Mesendoderm (in vitro differentiated cells): ENCODE data around the gene KLHL5.

ENCODE experiments used
- DNase-seq: peaks from one replicate; pipeline ENCODE4 v3.0.0; 2013
- H2AK5ac ChIP-seq: 2 replicates; pipeline ENCODE4 v1.6.1; 2013; ENCODE audit warnings: low read length, inconsistent platforms
- H2BK120ac ChIP-seq: 2 replicates; pipeline ENCODE4 v1.6.1; 2013; ENCODE audit warnings: low read depth, mild to moderate bottlenecking, low read length, moderate library complexity, mixed read lengths
- H2BK15ac ChIP-seq: replicated peaks from 2 replicates; pipeline ENCODE4 v1.6.1; 2013; ENCODE audit warnings: low read depth, mild to moderate bottlenecking, moderate library complexity
- H2BK5ac ChIP-seq: 2 replicates; pipeline ENCODE4 v1.6.1; 2013; ENCODE audit warnings: low read length, inconsistent platforms
- H3K18ac ChIP-seq: 2 replicates; pipeline ENCODE4 v1.6.1; 2013; ENCODE audit warnings: mild to moderate bottlenecking, low read length, mixed read lengths
- H3K23ac ChIP-seq: one replicate; pipeline ENCODE4 v1.6.1; 2013; ENCODE audit warnings: low read length
- H3K27ac ChIP-seq: 2 replicates; pipeline ENCODE4 v1.5.1; 2013; ENCODE audit warnings: low read depth, mild to moderate bottlenecking, inconsistent platforms, low read length, moderate library complexity
- H3K27me3 ChIP-seq: 2 replicates; pipeline ENCODE4 v1.6.1; 2013; ENCODE audit warnings: low read length, control low read depth, mild to moderate bottlenecking, inconsistent platforms; ENCODE audit not compliant: insufficient read depth, poor library complexity
- H3K36me3 ChIP-seq: 2 replicates; pipeline ENCODE4 v1.6.1; 2013; ENCODE audit warnings: low read length, inconsistent platforms; ENCODE audit not compliant: control insufficient read depth, insufficient read depth
- H3K4ac ChIP-seq: one replicate; pipeline ENCODE4 v1.6.1; 2013; ENCODE audit warnings: low read depth, mild to moderate bottlenecking, low read length, moderate library complexity
- H3K4me1 ChIP-seq: 2 replicates; pipeline ENCODE4 v1.6.1; 2013; ENCODE audit warnings: low read depth, low read length, inconsistent platforms; ENCODE audit not compliant: control insufficient read depth
- H3K4me2 ChIP-seq: 2 replicates; pipeline ENCODE4 v1.6.1; 2013; ENCODE audit warnings: low read length
- H3K4me3 ChIP-seq: 2 replicates; pipeline ENCODE4 v1.5.1; 2013; ENCODE audit warnings: mild to moderate bottlenecking, low read length
- H3K56ac ChIP-seq: one replicate; pipeline ENCODE4 v1.6.1; 2013; ENCODE audit warnings: low read length
- H3K79me1 ChIP-seq: 2 replicates; pipeline ENCODE4 v1.6.1; 2013; ENCODE audit warnings: low read length, inconsistent platforms
- H3K79me2 ChIP-seq: 2 replicates; pipeline ENCODE4 v1.6.1; 2013; ENCODE audit warnings: mild to moderate bottlenecking, low read length; ENCODE audit not compliant: control insufficient read depth, insufficient read depth
- H3K9ac ChIP-seq: 2 replicates; pipeline ENCODE4 v1.6.1; 2013; ENCODE audit warnings: low read length, inconsistent platforms
- H4K5ac ChIP-seq: one replicate; pipeline ENCODE4 v1.6.1; 2013; ENCODE audit warnings: low read length
- H4K8ac ChIP-seq: one replicate; pipeline ENCODE4 v1.6.1; 2013; ENCODE audit warnings: low read depth, mild to moderate bottlenecking, control low read depth, low read length, moderate library complexity
- WGBS: extraction: QIAGEN DNeasy Blood & Tissue Kit; methylation state at CpG from one replicate; pipeline ENCODE4 v1.1.7; 2013; ENCODE audit warnings: low lambda C conversion rate, missing lambda C conversion rate; ENCODE audit not compliant: insufficient coverage; ENCODE audit errors: extremely low coverage; 5-methylcytosine and 5-hydroxymethylcytosine counted together

Gene KLHL5

DNA sequence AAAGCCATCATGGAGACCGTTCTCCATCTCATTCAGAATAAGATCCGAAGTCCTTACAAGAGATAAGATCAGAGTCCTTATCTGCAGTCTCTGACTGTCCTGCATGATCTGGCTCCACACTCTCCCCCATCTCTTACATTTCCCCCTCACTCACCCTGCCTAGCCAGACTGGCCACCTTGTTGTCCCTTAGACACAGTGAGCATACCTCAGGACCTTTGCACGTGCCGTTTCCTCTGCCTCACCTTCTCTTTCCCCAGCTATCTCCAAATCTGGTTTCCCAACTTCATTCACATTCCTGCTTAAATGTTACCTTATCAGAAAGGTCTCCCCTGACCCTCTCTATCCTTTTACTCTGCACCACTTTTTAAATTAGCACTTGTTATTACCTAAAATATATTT is 44.0 kb downstream of the KLHL5 start:
- no peak overlapping the region for H2AK5ac ChIP-seq
- no peak overlapping the region for H3K4me3 ChIP-seq
- H3K27me3 ChIP-seq, result no peaks in the 10 kb centered on the region
- no peak overlapping the region for H4K5ac ChIP-seq
- H3K36me3 ChIP-seq, result no peaks in the 10 kb centered on the region
- no peak overlapping the region for H3K56ac ChIP-seq
- H3K4me1 ChIP-seq, result no peaks in the 10 kb centered on the region
- no peak overlapping the region for H3K18ac ChIP-seq
- WGBS, result no CpG with 5 or more reads among the region's 4 CpGs
- H2BK120ac ChIP-seq, result no peak overlapping the region
- no peak overlapping the region for H3K23ac ChIP-seq
- no peak overlapping the region for H2BK5ac ChIP-seq
- no peak overlapping the region for H3K4me2 ChIP-seq
- no peak overlapping the region for H3K27ac ChIP-seq
- H3K79me2 ChIP-seq, result no peaks in the 10 kb centered on the region
- no peak overlapping the region for H3K9ac ChIP-seq
- no peak overlapping the region for H4K8ac ChIP-seq
- DNase-seq, result no peak
- H3K4ac ChIP-seq, result no peak overlapping the region
- H2BK15ac ChIP-seq, result no peak overlapping the region
- no peaks in the 10 kb centered on the region for H3K79me1 ChIP-seq

DNA sequence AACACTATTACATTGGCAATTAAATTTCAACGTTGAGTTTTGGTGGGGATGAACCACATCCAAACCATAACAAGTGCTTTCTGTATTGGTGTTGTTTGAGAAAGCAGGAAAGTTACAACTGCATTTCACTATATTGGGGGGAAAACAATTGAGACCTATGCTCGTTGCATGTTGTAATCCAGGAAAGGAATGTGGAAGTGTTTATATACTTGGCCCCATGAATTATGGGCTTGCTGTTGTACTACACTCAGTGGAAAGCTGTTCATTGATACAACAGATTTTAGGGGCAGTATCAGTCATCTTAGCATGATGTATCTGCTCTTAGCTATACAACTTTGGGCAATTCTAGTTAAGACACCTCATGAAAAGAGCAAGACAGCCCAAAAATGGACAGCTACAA is 52.4 kb downstream of the KLHL5 start:
- Histone ChIP-seq H3K4me1 (no peaks in the 10 kb centered on the region), H3K4me3 (no peak overlapping the region), H3K4ac (no peak overlapping the region), H3K4me2 (no peak overlapping the region), H3K18ac (no peak overlapping the region), H2BK5ac (no peak overlapping the region), H3K36me3 (no peaks in the 10 kb centered on the region), H3K27me3 (no peaks in the 10 kb centered on the region), H2AK5ac (no peak overlapping the region), H3K9ac (no peak overlapping the region), H3K79me1 (no peaks in the 10 kb centered on the region), H4K5ac (no peak overlapping the region), H3K56ac (no peak overlapping the region), H2BK15ac (no peak overlapping the region), H3K23ac (no peak overlapping the region), H3K79me2 (no peaks in the 10 kb centered on the region), H3K27ac (no peak overlapping the region), H4K8ac (no peak overlapping the region), H2BK120ac (no peak overlapping the region)
- DNase-seq, result no peak
- WGBS, result no CpG with 5 or more reads among the region's 2 CpGs

DNA sequence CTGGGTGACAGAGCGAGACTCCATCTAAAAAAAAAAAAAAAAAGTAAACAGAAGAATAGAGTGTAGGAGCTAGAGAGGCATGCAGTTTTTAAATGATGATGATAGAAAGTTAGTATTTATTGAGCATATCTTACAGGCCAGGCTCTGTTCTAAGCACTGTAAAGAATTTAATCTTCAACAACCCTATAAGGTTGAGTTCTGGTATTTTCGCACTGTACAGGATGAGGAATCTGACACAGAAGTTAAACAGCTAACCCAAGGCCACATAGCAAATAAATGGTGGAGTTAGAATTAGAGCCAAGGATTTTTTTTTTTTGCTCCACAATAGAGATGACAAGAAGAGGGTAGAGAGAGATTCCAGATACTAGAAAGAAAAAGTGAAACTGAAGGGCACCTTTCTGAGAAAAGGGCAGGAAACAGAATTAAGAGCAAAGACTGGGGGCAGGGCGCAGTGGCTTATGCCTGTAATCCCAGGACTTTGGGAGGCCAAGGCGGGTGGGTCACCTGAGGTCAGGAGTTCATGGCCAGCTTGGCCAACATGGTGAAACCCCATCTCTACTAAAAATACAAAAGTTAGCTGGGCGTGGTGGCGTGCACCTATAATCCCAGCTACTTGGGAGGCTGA is 56.1 kb downstream of the KLHL5 start:
- Histone ChIP-seq H3K4me2 (no peak overlapping the region), H3K56ac (no peak overlapping the region), H3K4me1 (no peaks in the 10 kb centered on the region), H3K18ac (no peak overlapping the region), H3K9ac (no peak overlapping the region), H3K36me3 (no peaks in the 10 kb centered on the region), H3K27ac (no peak overlapping the region), H2BK5ac (no peak overlapping the region), H3K79me1 (no peaks in the 10 kb centered on the region), H2AK5ac (no peak overlapping the region), H2BK15ac (no peak overlapping the region), H3K4ac (no peak overlapping the region), H3K79me2 (no peaks in the 10 kb centered on the region), H4K5ac (no peak overlapping the region), H3K27me3 (no peaks in the 10 kb centered on the region), H3K4me3 (no peak overlapping the region), H3K23ac (no peak overlapping the region), H2BK120ac (no peak overlapping the region), H4K8ac (no peak overlapping the region)
- no CpG with 5 or more reads among the region's 6 CpGs for WGBS
- no peak for DNase-seq

DNA sequence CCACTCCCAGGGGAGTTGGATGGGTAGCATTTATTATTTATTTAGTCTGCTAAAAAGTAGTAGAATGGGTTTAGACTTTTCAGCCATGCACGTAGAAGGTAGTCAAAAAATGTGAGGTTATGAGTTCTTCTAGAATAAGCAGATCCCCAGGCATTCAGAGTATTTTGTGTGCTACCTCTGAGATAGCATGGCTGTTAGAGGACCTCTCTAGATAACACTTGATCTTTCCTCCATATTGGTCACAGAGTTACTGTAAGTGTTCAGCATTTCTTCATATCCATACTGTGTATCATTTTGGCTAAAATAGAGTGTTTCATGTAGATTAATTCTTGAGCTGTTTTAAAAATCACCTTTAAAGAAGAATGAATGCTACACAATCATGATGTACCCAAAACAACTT is 58.4 kb downstream of the KLHL5 start:
- Histone ChIP-seq H4K8ac (no peak overlapping the region), H3K23ac (no peak overlapping the region), H2BK120ac (no peak overlapping the region), H3K9ac (no peak overlapping the region), H2BK15ac (no peak overlapping the region), H2BK5ac (no peak overlapping the region), H3K18ac (no peak overlapping the region), H3K27ac (no peak overlapping the region), H3K27me3 (no peaks in the 10 kb centered on the region), H2AK5ac (no peak overlapping the region), H4K5ac (no peak overlapping the region), H3K4me3 (no peak overlapping the region), H3K4me2 (no peak overlapping the region), H3K4ac (no peak overlapping the region), H3K36me3 (no peaks in the 10 kb centered on the region), H3K56ac (no peak overlapping the region), H3K79me2 (no peaks in the 10 kb centered on the region), H3K79me1 (no peaks in the 10 kb centered on the region), H3K4me1 (no peaks in the 10 kb centered on the region)
- WGBS, result no CpG with 5 or more reads among the region's 1 CpG
- no peak for DNase-seq

DNA sequence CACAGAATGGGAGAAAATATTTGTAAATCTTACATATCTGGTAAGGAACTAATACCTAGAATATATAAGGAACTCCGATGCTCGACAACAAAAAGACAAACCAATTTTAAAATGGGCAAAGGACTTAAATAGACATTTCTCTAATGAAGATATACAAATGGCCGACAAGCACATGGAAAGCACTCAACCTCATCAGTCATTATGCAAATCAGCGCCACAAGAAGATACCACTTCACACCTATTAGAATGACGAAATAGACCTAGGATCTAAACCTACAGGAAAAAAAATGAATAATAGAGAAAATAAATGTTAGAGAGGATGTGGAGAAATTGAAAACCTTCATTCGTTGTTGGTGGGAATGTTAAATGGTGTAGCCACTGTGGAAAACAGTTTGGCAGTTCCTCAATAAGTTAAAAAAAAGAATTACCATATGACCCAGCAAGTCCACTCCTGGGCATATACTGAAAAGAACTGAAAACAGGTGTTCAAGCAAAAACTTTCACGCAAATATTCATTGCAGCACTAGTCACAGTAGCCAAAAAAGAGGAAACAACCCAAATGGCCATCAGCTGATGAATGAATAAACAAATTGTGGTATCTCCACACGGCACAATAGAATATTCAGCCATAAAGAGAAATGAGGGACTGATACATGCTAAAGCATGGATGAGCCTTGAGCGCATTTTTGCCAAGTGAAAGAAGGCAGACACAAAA is 63.0 kb downstream of the KLHL5 start:
- no peak overlapping the region for H2BK5ac ChIP-seq
- H3K79me2 ChIP-seq, result no peaks in the 10 kb centered on the region
- H2AK5ac ChIP-seq, result no peak overlapping the region
- no peaks in the 10 kb centered on the region for H3K79me1 ChIP-seq
- no peak overlapping the region for H4K5ac ChIP-seq
- H3K56ac ChIP-seq, result no peak overlapping the region
- H3K4ac ChIP-seq, result no peak overlapping the region
- no peak overlapping the region for H2BK120ac ChIP-seq
- no CpG with 5 or more reads among the region's 9 CpGs for WGBS
- no peak overlapping the region for H4K8ac ChIP-seq
- H3K9ac ChIP-seq, result no peak overlapping the region
- H3K23ac ChIP-seq, result no peak overlapping the region
- no peak overlapping the region for H2BK15ac ChIP-seq
- no peak overlapping the region for H3K18ac ChIP-seq
- H3K27ac ChIP-seq, result no peak overlapping the region
- DNase-seq, result no peak
- H3K4me3 ChIP-seq, result no peak overlapping the region
- no peak overlapping the region for H3K4me2 ChIP-seq
- no peaks in the 10 kb centered on the region for H3K36me3 ChIP-seq
- H3K4me1 ChIP-seq, result no peaks in the 10 kb centered on the region
- H3K27me3 ChIP-seq, result no peaks in the 10 kb centered on the region

- no peaks in the 10 kb centered on the region for H3K36me3 ChIP-seq
- no peak overlapping the region for H3K4ac ChIP-seq
- no peaks in the 10 kb centered on the region for H3K4me1 ChIP-seq
- H2BK5ac ChIP-seq, result no peak overlapping the region
- H3K79me1 ChIP-seq, result no peaks in the 10 kb centered on the region
- no peak overlapping the region for H2BK15ac ChIP-seq
- no peak overlapping the region for H3K4me3 ChIP-seq
- DNase-seq, result no peak
- H3K4me2 ChIP-seq, result no peak overlapping the region
- whole genome bisulfite sequencing, result no CpG with 5 or more reads among the region's 3 CpGs
- no peak overlapping the region for H3K18ac ChIP-seq
- H2AK5ac ChIP-seq, result no peak overlapping the region
- H2BK120ac ChIP-seq, result no peak overlapping the region
- no peak overlapping the region for H3K9ac ChIP-seq
- H3K27me3 ChIP-seq, result no peaks in the 10 kb centered on the region
- H3K56ac ChIP-seq, result no peak overlapping the region
- H4K5ac ChIP-seq, result no peak overlapping the region
- no peaks in the 10 kb centered on the region for H3K79me2 ChIP-seq
- no peak overlapping the region for H3K23ac ChIP-seq
- H4K8ac ChIP-seq, result no peak overlapping the region
- no peak overlapping the region for H3K27ac ChIP-seq
Measured at GRCh38 chr4:39125600-39125985, 63.6 kb downstream of the KLHL5 start.
